HEK293T (cell line): ENCODE data around the gene FBXO24.
A peak's percentile ranks its signal among the peaks of the same experiment; 100 is the strongest.
"Not testable (repeated sequence)": the region's sequence is repeated elsewhere in the genome, so short reads cannot be mapped to it uniquely, and the experiment has no call there.

Experiments
- CTCF ChIA-PET: fragments of 350-600 bp; formaldehyde crosslinking; extraction: SDS; loops from one replicate; lab custom pipeline; 2021; ENCODE audit warnings: antibody characterized with exemption, inconsistent platforms; lab: Yijun Ruan, JAX
- POLR2A ChIA-PET: fragments of 350-600 bp; formaldehyde crosslinking; extraction: SDS; loops from one replicate; lab custom pipeline; 2020; ENCODE audit warnings: antibody characterized with exemption, inconsistent platforms; lab: Yijun Ruan, JAX
- DNase-seq: peaks from one replicate; pipeline ENCODE4 v3.0.0; 2012; ENCODE audit warnings: mixed read lengths; ENCODE audit errors: extremely low spot score
- ARNT ChIP-seq: fragments of 450-650 bp; IDR thresholded peaks from 2 replicates; pipeline ENCODE4 v1.6.1; 2017; ENCODE audit warnings: mild to moderate bottlenecking
- BHLHE40 ChIP-seq: fragments of 450-650 bp; IDR thresholded peaks from 2 replicates; pipeline ENCODE4 v1.6.1; 2016; ENCODE audit warnings: mild to moderate bottlenecking, moderate library complexity, borderline replicate concordance
- CTBP1 ChIP-seq: fragments of 450-650 bp; IDR thresholded peaks from 2 replicates; pipeline ENCODE4 v1.6.1; 2016; ENCODE audit warnings: borderline replicate concordance
- ELF4 ChIP-seq: fragments of 450-650 bp; IDR thresholded peaks from 2 replicates; pipeline ENCODE4 v1.6.1; 2017; ENCODE audit warnings: antibody characterized with exemption
- FOXA1 ChIP-seq: fragments of 450-650 bp; IDR thresholded peaks from 2 replicates; pipeline ENCODE4 v1.6.1; 2016; ENCODE audit warnings: mild to moderate bottlenecking
- FOXK2 ChIP-seq: fragments of 450-650 bp; IDR thresholded peaks from 2 replicates; pipeline ENCODE4 v1.6.1; 2016; ENCODE audit warnings: mild to moderate bottlenecking
- FOXM1 ChIP-seq: fragments of 450-650 bp; IDR thresholded peaks from 2 replicates; pipeline ENCODE4 v1.6.1; 2017; ENCODE audit warnings: mild to moderate bottlenecking, borderline replicate concordance
- HDGF ChIP-seq: fragments of 450-650 bp; IDR thresholded peaks from 2 replicates; pipeline ENCODE4 v1.6.1; 2017; ENCODE audit warnings: antibody characterized with exemption, borderline replicate concordance
- L3MBTL2 ChIP-seq: fragments of 450-650 bp; conservative IDR thresholded peaks from 2 replicates; pipeline ENCODE4 v1.6.1; 2016; ENCODE audit warnings: mild to moderate bottlenecking
- LEF1 ChIP-seq: fragments of 450-650 bp; IDR thresholded peaks from 2 replicates; pipeline ENCODE4 v1.6.1; 2017; ENCODE audit warnings: mild to moderate bottlenecking, borderline replicate concordance
- NFRKB ChIP-seq: fragments of 450-650 bp; IDR thresholded peaks from 2 replicates; pipeline ENCODE4 v1.6.1; 2016; ENCODE audit warnings: mild to moderate bottlenecking, moderate library complexity
- SP1 ChIP-seq: fragments of 450-650 bp; IDR thresholded peaks from 2 replicates; pipeline ENCODE4 v1.6.1; 2017
- SUZ12 ChIP-seq: fragments of 450-650 bp; IDR thresholded peaks from 2 replicates; pipeline ENCODE4 v1.6.1; 2016; ENCODE audit warnings: mild to moderate bottlenecking
- TARDBP ChIP-seq: fragments of 450-650 bp; IDR thresholded peaks from 2 replicates; pipeline ENCODE4 v1.6.1; 2016
- ZNF384 ChIP-seq: fragments of 450-650 bp; IDR thresholded peaks from 2 replicates; pipeline ENCODE4 v1.6.1; 2016
- TF ChIP-seq, protein P1 (sequence below): fragments of 450-650 bp; IDR thresholded peaks from 2 replicates; pipeline ENCODE4 v1.6.1; 2016

Gene FBXO24

GRCh38 chr7:100563100-100563564, 23.0 kb upstream of the FBXO24 start:
- ChIA-PET POLR2A (interaction anchor here (1.7 kb wide), 1 partner anchor 24 kb away, joined by 8 read pairs; the partner anchor contains the start of gene FBXO24), CTCF (interaction anchor here (1.5 to 2.1 kb wide), 2 partner anchors 25 to 97 kb away, joined by 6 to 8 read pairs; no protein-coding TSS in a partner anchor)
- no peak for DNase-seq
- no peak for TF ChIP-seq LEF1
- TF ChIP-seq BHLHE40: no peak
- no peak for TF ChIP-seq SUZ12
- TF ChIP-seq ARNT: no peak
- TF ChIP-seq FOXA1: no peak
- no peak for TF ChIP-seq FOXM1
- TF ChIP-seq FOXK2: no peak
- TF ChIP-seq L3MBTL2: no peak
- TF ChIP-seq SP1: no peak
- TF ChIP-seq ZNF384: no peak
- no peak for TF ChIP-seq ELF4

- TF ChIP-seq L3MBTL2 (no peak), HDGF (no peak), FOXK2 (no peak), ZNF384 (no peak), LEF1 (no peak), CTBP1 (no peak), ELF4 (no peak), SUZ12 (no peak), FOXM1 (no peak), NFRKB (no peak), TARDBP (no peak), SP1 (no peak)
- TF ChIP-seq, protein P1, sequence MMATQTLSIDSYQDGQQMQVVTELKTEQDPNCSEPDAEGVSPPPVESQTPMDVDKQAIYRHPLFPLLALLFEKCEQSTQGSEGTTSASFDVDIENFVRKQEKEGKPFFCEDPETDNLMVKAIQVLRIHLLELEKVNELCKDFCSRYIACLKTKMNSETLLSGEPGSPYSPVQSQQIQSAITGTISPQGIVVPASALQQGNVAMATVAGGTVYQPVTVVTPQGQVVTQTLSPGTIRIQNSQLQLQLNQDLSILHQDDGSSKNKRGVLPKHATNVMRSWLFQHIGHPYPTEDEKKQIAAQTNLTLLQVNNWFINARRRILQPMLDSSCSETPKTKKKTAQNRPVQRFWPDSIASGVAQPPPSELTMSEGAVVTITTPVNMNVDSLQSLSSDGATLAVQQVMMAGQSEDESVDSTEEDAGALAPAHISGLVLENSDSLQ: no peak
- DNase-seq: peak; percentile 79
- ChIA-PET CTCF (interaction anchor here (0.6 to 2.1 kb wide), 8 partner anchors 9 to 135 kb away, joined by 3 to 8 read pairs (median 5); no protein-coding TSS in a partner anchor), POLR2A (interaction anchor here (0.9 to 1.7 kb wide), 2 partner anchors 23 to 25 kb away, joined by 3 to 8 read pairs; partner anchors contain the start of gene FBXO24)
Observed at GRCh38 chr7:100563809-100564400, 22.2 kb upstream of the FBXO24 start.

DNA sequence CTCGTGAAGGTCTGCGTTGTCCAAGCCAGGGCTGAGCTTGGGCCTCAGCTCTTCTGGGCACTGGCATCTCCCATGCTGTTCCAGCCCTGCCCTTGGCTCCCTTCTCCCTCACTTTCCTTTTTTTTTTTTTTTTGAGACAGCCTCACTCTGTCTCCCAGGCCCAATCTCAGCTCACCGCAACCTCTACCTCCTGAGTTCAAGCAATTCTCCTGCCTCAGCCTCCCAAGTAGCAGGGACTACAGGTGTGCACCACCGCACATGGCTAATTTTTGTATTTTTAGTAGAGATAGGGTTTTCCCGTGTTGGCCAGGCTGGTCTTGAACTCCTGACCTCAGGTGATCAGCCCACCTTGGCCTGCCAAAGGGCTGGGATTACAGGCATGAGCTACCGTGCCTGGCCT, 21.7 kb upstream of the FBXO24 start:
- ChIA-PET CTCF (interaction anchor here (0.6 to 2.1 kb wide), 8 partner anchors 9 to 134 kb away, joined by 3 to 8 read pairs (median 5); no protein-coding TSS in a partner anchor), POLR2A (interaction anchor here (0.9 to 1.7 kb wide), 2 partner anchors 22 to 24 kb away, joined by 3 to 8 read pairs; partner anchors contain the start of gene FBXO24)
- not testable (repeated sequence) for DNase-seq

DNA sequence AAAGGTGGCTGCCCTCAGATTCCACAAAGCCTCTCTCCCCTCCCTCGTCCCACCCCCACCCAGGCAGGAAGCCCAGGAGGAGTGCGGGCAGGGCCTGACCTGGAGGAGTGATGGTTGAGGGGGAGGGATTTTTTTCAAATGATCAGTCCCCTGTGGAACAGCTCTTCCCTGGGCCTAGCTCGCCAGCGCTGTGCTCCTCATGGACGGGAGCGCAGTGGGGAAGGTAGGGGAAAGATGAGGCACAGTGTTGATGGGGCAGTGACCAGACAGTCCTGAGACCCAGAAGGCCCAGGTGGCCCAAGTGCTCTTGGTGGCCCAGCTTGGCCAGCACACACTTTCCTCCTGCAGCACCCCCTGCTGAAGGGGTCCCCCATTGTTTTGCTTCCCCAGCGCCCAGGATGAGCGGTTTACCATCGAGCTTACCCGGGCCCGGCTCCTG, 21.0 kb upstream of the FBXO24 start:
- POLR2A ChIA-PET: no interaction called here
- TF ChIP-seq FOXM1 (no peak), TARDBP (no peak)
- TF ChIP-seq, protein P1: no peak
- DNase-seq: no peak
- CTCF ChIA-PET: interaction anchor here (0.7 to 1.8 kb wide), 5 partner anchors 19 to 140 kb away, joined by 3 to 8 read pairs (median 4); no protein-coding TSS in a partner anchor

GRCh38 chr7:100566018-100566531, 20.1 kb upstream of the FBXO24 start:
- TF ChIP-seq ZNF384 (no peak), ARNT (no peak), BHLHE40 (no peak), LEF1 (no peak), FOXA1 (no peak), SUZ12 (no peak), HDGF (no peak)
- TF ChIP-seq, protein P1: no peak
- DNase-seq: no peak
- POLR2A ChIA-PET: interaction anchor here (1.4 kb wide), 1 partner anchor 20 kb away, joined by 4 read pairs; the partner anchor contains the start of gene FBXO24
- CTCF ChIA-PET: interaction anchor here (0.8 kb wide), 2 partner anchors 18 to 35 kb away, joined by 3 to 4 read pairs; no protein-coding TSS in a partner anchor

- ChIA-PET CTCF (interaction anchor here (1.5 kb wide), 1 partner anchor 62 kb away, joined by 3 read pairs; no protein-coding TSS in a partner anchor), POLR2A (interaction anchor here (1.4 kb wide), 1 partner anchor 19 kb away, joined by 4 read pairs; the partner anchor contains the start of gene FBXO24)
- no peak for DNase-seq
- TF ChIP-seq ELF4: no peak
- TF ChIP-seq FOXA1: no peak
- TF ChIP-seq FOXK2: no peak
- no peak for TF ChIP-seq TARDBP
- TF ChIP-seq HDGF: no peak
- TF ChIP-seq SP1: no peak
- TF ChIP-seq ARNT: no peak
Observed at GRCh38 chr7:100567031-100567730, 18.9 kb upstream of the FBXO24 start.
